HuH-7 (cell line): Measurements from ENCODE around the gene ABAT.

Experiments used
- DNase-seq: peaks from one replicate; pipeline ENCODE4 v3.0.0; 2011; ENCODE audit warnings: low spot score

The ABAT gene

GRCh38 chr16:8717892-8718415 is 43.5 kb downstream of the ABAT start:
- DNase-seq: no peak

GRCh38 chr16:8718851-8719680 is 44.6 kb downstream of the ABAT start:
- no peak for DNase-seq

- DNase-seq: peak; percentile 48
Observed at GRCh38 chr16:8720080-8720966, 45.9 kb downstream of the ABAT start.

- no peak for DNase-seq
Observed at GRCh38 chr16:8720967-8721308, 46.5 kb downstream of the ABAT start.

- no peak for DNase-seq
Observed at GRCh38 chr16:8721336-8722024, 47.1 kb downstream of the ABAT start.

- DNase-seq: no peak
Observed at GRCh38 chr16:8722025-8722348, 47.6 kb downstream of the ABAT start.

- DNase-seq: no peak
Observed at GRCh38 chr16:8725513-8726178, 51.2 kb downstream of the ABAT start.

- DNase-seq: no peak
Observed at GRCh38 chr16:8727131-8727806, 52.9 kb downstream of the ABAT start.

- DNase-seq: no peak
Observed at GRCh38 chr16:8727857-8728618, 53.6 kb downstream of the ABAT start.

GRCh38 chr16:8729779-8730334 is 55.4 kb downstream of the ABAT start:
- DNase-seq: no peak

- no peak for DNase-seq
Observed at GRCh38 chr16:8730335-8730915, 56.0 kb downstream of the ABAT start.

GRCh38 chr16:8733849-8734540 is 59.6 kb downstream of the ABAT start:
- no peak for DNase-seq

GRCh38 chr16:8735574-8735973 is 61.2 kb downstream of the ABAT start:
- no peak for DNase-seq

GRCh38 chr16:8736123-8736668 is 61.8 kb downstream of the ABAT start:
- no peak for DNase-seq

GRCh38 chr16:8739151-8739550 is 64.7 kb downstream of the ABAT start:
- DNase-seq: no peak

GRCh38 chr16:8739989-8740704 is 65.7 kb downstream of the ABAT start:
- no peak for DNase-seq

- DNase-seq: peak; percentile 78
Observed at GRCh38 chr16:8740775-8741355, 66.4 kb downstream of the ABAT start.

- no peak for DNase-seq
Observed at GRCh38 chr16:8741636-8742035, 67.2 kb downstream of the ABAT start.
